ENCODE measurements around the gene TNK2.

Gene TNK2

GRCh38 chr3:195878424-195879274 lies 29.7 kb downstream of the TNK2 start:
- TF ChIP-seq CTCF (IDR thresholded peaks at IDR 0.05; ENCODE audit: borderline replicate concordance, insufficient read depth, low read depth, low read length), result no peak
- H3K4me3 ChIP-seq (ENCODE audit: low read depth, low read length), result no peak overlapping the region

GRCh38 chr3:195877767-195878423 lies 30.5 kb downstream of the TNK2 start:
- no peak for TF ChIP-seq CTCF (IDR thresholded peaks at IDR 0.05; ENCODE audit: borderline replicate concordance, insufficient read depth, low read depth, low read length)
- H3K4me3 ChIP-seq (ENCODE audit: low read depth, low read length), result no peak overlapping the region

GRCh38 chr3:195877136-195877715 lies 31.1 kb downstream of the TNK2 start:
- no peak for TF ChIP-seq CTCF (IDR thresholded peaks at IDR 0.05; ENCODE audit: borderline replicate concordance, insufficient read depth, low read depth, low read length)
- H3K4me3 ChIP-seq (ENCODE audit: low read depth, low read length), result no peak overlapping the region

- TF ChIP-seq CTCF (IDR thresholded peaks at IDR 0.05; ENCODE audit: borderline replicate concordance, insufficient read depth, low read depth, low read length), result no peak
Measured at GRCh38 chr3:195876297-195877064, 31.9 kb downstream of the TNK2 start.

GRCh38 chr3:195875482-195876236 lies 32.7 kb downstream of the TNK2 start:
- H3K4me3 ChIP-seq (ENCODE audit: low read depth, low read length), result no peak overlapping the region
- TF ChIP-seq CTCF (IDR thresholded peaks at IDR 0.05; ENCODE audit: borderline replicate concordance, insufficient read depth, low read depth, low read length), result no peak

More at GRCh38 chr3:195876297-195877064, 31.9 kb downstream of the TNK2 start:
- H3K4me3 ChIP-seq (ENCODE audit: low read depth, low read length), result no peak overlapping the region

GRCh38 chr3:195873971-195874370 lies 34.4 kb downstream of the TNK2 start:
- no peak overlapping the region for H3K4me3 ChIP-seq (ENCODE audit: low read depth, low read length)

More at GRCh38 chr3:195873971-195874370, 34.4 kb downstream of the TNK2 start:
- no peak for TF ChIP-seq CTCF (IDR thresholded peaks at IDR 0.05; ENCODE audit: borderline replicate concordance, insufficient read depth, low read depth, low read length)
